SU-DHL-6 (cell line): Measurements from ENCODE around the gene NID2.

Experiments
- H2AFZ ChIP-seq: fragments of 200-600 bp; sonication (generic); 2 replicates; pipeline ENCODE4 v1.6.1; 2014; ENCODE audit warnings: low read depth, mild to moderate bottlenecking, moderate library complexity, mixed read lengths, antibody characterized with exemption, low read length; ENCODE audit not compliant: severe bottlenecking
- H3F3A ChIP-seq: fragments of 200-600 bp; shearing (Covaris generic); 2 replicates; pipeline ENCODE4 v1.6.0; 2016; ENCODE audit warnings: antibody characterized with exemption, mild to moderate bottlenecking; ENCODE audit not compliant: insufficient read depth
- H3K27ac ChIP-seq: fragments of 200-600 bp; sonication (generic); 2 replicates; pipeline ENCODE4 v1.5.1; 2016; ENCODE audit warnings: low read depth, mild to moderate bottlenecking, low read length, moderate library complexity, mixed read lengths
- H3K27me3 ChIP-seq: fragments of 200-600 bp; sonication (generic), shearing (Covaris generic); 2 replicates; pipeline ENCODE4 v1.6.0; 2014; ENCODE audit warnings: mild to moderate bottlenecking, low read length
- H3K36me3 ChIP-seq: fragments of 200-600 bp; sonication (generic); 2 replicates; pipeline ENCODE4 v1.6.1; 2014; ENCODE audit warnings: mild to moderate bottlenecking, low read length, mixed read lengths
- H3K4me2 ChIP-seq: fragments of 300-600, 200-600 bp; shearing (Covaris generic), sonication (generic); 2 replicates; pipeline ENCODE4 v1.6.0; 2014; ENCODE audit warnings: low read length, low read depth, mild to moderate bottlenecking; ENCODE audit not compliant: poor library complexity, severe bottlenecking
- H3K4me3 ChIP-seq: fragments of 200-600 bp; sonication (generic); 2 replicates; pipeline ENCODE4 v1.5.1; 2014; ENCODE audit warnings: antibody characterized with exemption, low read length, mild to moderate bottlenecking, mixed read lengths; ENCODE audit not compliant: insufficient read depth, poor library complexity, severe bottlenecking
- H3K79me2 ChIP-seq: fragments of 200-600 bp; sonication (generic); 2 replicates; pipeline ENCODE4 v1.6.1; 2014; ENCODE audit warnings: mild to moderate bottlenecking, low read length, moderate library complexity; ENCODE audit not compliant: insufficient read depth
- H3K9ac ChIP-seq: fragments of 200-600 bp; sonication (generic); 2 replicates; pipeline ENCODE4 v1.7.0; 2014; ENCODE audit warnings: mild to moderate bottlenecking, low read length
- H3K9me2 ChIP-seq: fragments of 200-600 bp; sonication (generic); replicated peaks from 2 replicates; pipeline ENCODE4 v1.6.1; 2014; ENCODE audit warnings: low read length; ENCODE audit not compliant: insufficient read depth
- H3K9me3 ChIP-seq: fragments of 200-600 bp; sonication (generic); 2 replicates; pipeline ENCODE4 v1.6.1; 2014; ENCODE audit warnings: low read length, mixed read lengths; ENCODE audit not compliant: insufficient read depth
- H4K20me1 ChIP-seq: fragments of 200-600 bp; sonication (generic); 2 replicates; pipeline ENCODE4 v1.6.1; 2014; ENCODE audit warnings: low read depth, mild to moderate bottlenecking, antibody characterized with exemption, low read length, moderate library complexity, mixed read lengths
- CTCF ChIP-seq: fragments of 200-600 bp; sonication (generic); IDR thresholded peaks from one replicate; pipeline ENCODE4 v1.5.1; 2017; ENCODE audit warnings: antibody characterized with exemption, mild to moderate bottlenecking, low read length, moderate library complexity; ENCODE audit not compliant: insufficient read depth, poor library complexity, severe bottlenecking
- EZH2phosphoT487 ChIP-seq: fragments of 200-600 bp; sonication (generic), shearing (Covaris generic); conservative IDR thresholded peaks from 2 replicates; pipeline ENCODE4 v1.6.1; 2018; ENCODE audit warnings: mild to moderate bottlenecking, antibody characterized with exemption, low read length, moderate library complexity, mixed read lengths

The NID2 gene

GRCh38 chr14:52058341-52058740 is 10.5 kb downstream of the NID2 start:
- no peak for TF ChIP-seq EZH2phosphoT487
- no peak for TF ChIP-seq CTCF
- H3K9ac ChIP-seq: no peak overlapping the region
- no peak overlapping the region for H3K4me2 ChIP-seq
- no peak overlapping the region for H2AFZ ChIP-seq
- H3K9me3 ChIP-seq: no peaks in the 10 kb centered on the region
- H3K36me3 ChIP-seq: no peaks in the 10 kb centered on the region
- H3K27me3 ChIP-seq: no peaks in the 10 kb centered on the region
- H4K20me1 ChIP-seq: no peaks in the 10 kb centered on the region
- H3K4me3 ChIP-seq: no peak overlapping the region
- no peaks in the 10 kb centered on the region for H3F3A ChIP-seq
- no peaks in the 10 kb centered on the region for H3K9me2 ChIP-seq
- no peaks in the 10 kb centered on the region for H3K79me2 ChIP-seq
- H3K27ac ChIP-seq: no peak overlapping the region

- Histone ChIP-seq H3K9ac (no peak overlapping the region), H3K9me2 (no peaks in the 10 kb centered on the region), H3K27ac (no peak overlapping the region), H3K79me2 (no peaks in the 10 kb centered on the region), H3K4me3 (no peak overlapping the region), H3K36me3 (no peaks in the 10 kb centered on the region), H3F3A (no peaks in the 10 kb centered on the region), H3K4me2 (no peak overlapping the region), H4K20me1 (no peaks in the 10 kb centered on the region), H3K27me3 (no peaks in the 10 kb centered on the region), H3K9me3 (no peaks in the 10 kb centered on the region), H2AFZ (no peak overlapping the region)
- TF ChIP-seq CTCF: no peak
- no peak for TF ChIP-seq EZH2phosphoT487
Measured at GRCh38 chr14:52055167-52055566, 13.7 kb downstream of the NID2 start.

GRCh38 chr14:52054678-52055077 is 14.2 kb downstream of the NID2 start:
- Histone ChIP-seq H3K9ac (no peak overlapping the region), H3K36me3 (no peaks in the 10 kb centered on the region), H3K27me3 (no peaks in the 10 kb centered on the region), H3K4me3 (no peak overlapping the region), H3K9me2 (no peaks in the 10 kb centered on the region), H4K20me1 (no peaks in the 10 kb centered on the region), H3F3A (no peaks in the 10 kb centered on the region), H3K79me2 (no peaks in the 10 kb centered on the region), H2AFZ (no peak overlapping the region), H3K4me2 (no peak overlapping the region), H3K27ac (no peak overlapping the region), H3K9me3 (no peaks in the 10 kb centered on the region)
- TF ChIP-seq EZH2phosphoT487: no peak
- TF ChIP-seq CTCF: no peak
